Sigmoid colon (tissue), 7 donors: ENCODE measurements around the gene UBAP1. TPM values are rescaled to one million over a fixed set of nuclear protein-coding genes. Genes with fewer than 3 reads are reported as not detected.
A peak's percentile ranks its signal among the peaks of the same experiment; 100 is the strongest.
"Not testable (repeated sequence)": the region's sequence is repeated elsewhere in the genome, so short reads cannot be mapped to it uniquely, and the experiment has no call there.

ENCODE experiments used
- DNase-seq: peaks from one replicate; pipeline ENCODE4 v3.0.0-alpha.2; 2019
- H3K27ac ChIP-seq, 4 donors: fragments of 200-600 bp; sonication (generic); one replicate each; pipeline ENCODE4 v1.5.1; 2016 to 2019; ENCODE audit warnings: mild to moderate bottlenecking in 1 of 4
- H3K27me3 ChIP-seq, 3 donors: fragments of 200-600 bp; sonication (generic); one replicate each; pipeline ENCODE4 v1.5.1; 2019; ENCODE audit warnings: mild to moderate bottlenecking in 1 of 3
- H3K36me3 ChIP-seq, 4 donors: fragments of 200-600 bp; sonication (generic); one replicate each; pipeline ENCODE4 v1.5.1; 2016 to 2019
- H3K4me1 ChIP-seq, 4 donors: fragments of 200-600 bp; sonication (generic); one replicate each; pipeline ENCODE4 v1.5.1; 2017 to 2019
- H3K4me3 ChIP-seq, 4 donors: fragments of 200-600 bp; sonication (generic); one replicate each; pipeline ENCODE4 v1.5.1; 2017 to 2019; ENCODE audit warnings: mild to moderate bottlenecking in 2 of 4, moderate library complexity in 1 of 4
- H3K9me3 ChIP-seq, 4 donors: fragments of 200-600 bp in 3 of 4; sonication (generic) in 3 of 4; one replicate each; pipeline versions ENCODE4 v1.5.1 to v1.6.1; 2013 to 2019
- EP300 ChIP-seq, 4 donors: sonication (generic); formaldehyde crosslinking; IDR thresholded peaks; one replicate each; pipeline ENCODE4 v1.6.1; 2017; ENCODE audit warnings: antibody characterized with exemption in 4 of 4
- POLR2A ChIP-seq, 2 donors: fragments of 450-650 bp; IDR thresholded peaks; one replicate each; pipeline ENCODE4 v1.6.1; 2016; ENCODE audit warnings: antibody characterized with exemption in 2 of 2, mild to moderate bottlenecking in 2 of 2, moderate library complexity in 2 of 2
- POLR2AphosphoS5 ChIP-seq, 4 donors: sonication (generic); formaldehyde crosslinking; IDR thresholded peaks; one replicate each; pipeline ENCODE4 v1.6.1; 2017; ENCODE audit warnings: antibody characterized with exemption in 4 of 4
- WGBS, 2 donors: extraction: QIAGEN DNeasy Blood & Tissue Kit; methylation state at CpG; one replicate each; pipeline ENCODE4 v1.1.7; 2013; 5-methylcytosine and 5-hydroxymethylcytosine counted together
- intact Hi-C: fragments of 100-400 bp; cut with DNase I; formaldehyde crosslinking; loops from one replicate; pipeline ENCODE4 v1.15.1; 2023
- polyA plus RNA-seq, 3 donors: library from polyadenylated mRNA; stranded (reverse); fragments of 200-250 nt; gene quantifications; one replicate each; pipeline ENCODE4 v1.2.3, GENCODE V29; 2013
- total RNA-seq, 4 donors: library from RNA; depleted of rRNA; stranded (reverse); fragments of >200 nt; gene quantifications; one replicate each; pipeline ENCODE4 v1.1.0, GENCODE V29; 2016
- TF ChIP-seq, protein P1 (sequence below), 4 experiments: fragments of 450-650 bp in 3 of 4; fragments of 200-600 bp in 1 of 4; IDR thresholded peaks; one replicate each; pipeline ENCODE4 v1.5.1; 2016 to 2019; ENCODE audit warnings: antibody characterized with exemption in 4 of 4, mild to moderate bottlenecking in 3 of 4, moderate library complexity in 2 of 4
- donor health status: healthy with polysubstance abuse.
- donor health status: Bipolar disorder and iron deficiency.
- donor health status: healthy.

Gene UBAP1
- 10 to 100 TPM; 42.5 to 52.7 (median 44.3) TPM for total RNA-seq
- 10 to 100 TPM; 32.8 to 42.5 (median 34.8) TPM for polyA plus RNA-seq

- peak within 1 kb of the TSS; percentile 92 to 96 (median 94) for H3K27ac ChIP-seq
- H3K4me1 ChIP-seq: peaks cover 0 to 18% (median 11%) of the 10 kb centered on the region in 4 donors
- intact Hi-C loops: loop anchor here (2.0 to 5.0 kb wide), 5 partner anchors 52 to 202 kb away; partner anchors contain the start of genes DCAF12, KIF24, NUDT2 and UBAP2
- peak within 1 kb of the TSS; percentile 71 to 92 (median 84) for H3K4me3 ChIP-seq
- WGBS, 2 donors: 0 to 1% methylated on average over 48 of the region's 48 CpGs
- no peaks in the 10 kb centered on the region for H3K9me3 ChIP-seq
- DNase-seq: peak; percentile 99
- no peak for TF ChIP-seq EP300 (IDR thresholded peaks at IDR 0.05)
- TF ChIP-seq POLR2AphosphoS5 (IDR thresholded peaks at IDR 0.05): peak; percentile 90 to 97 (median 94)
- peak; percentile 81 to 82 for TF ChIP-seq POLR2A (IDR thresholded peaks at IDR 0.05)
- TF ChIP-seq, protein P1, sequence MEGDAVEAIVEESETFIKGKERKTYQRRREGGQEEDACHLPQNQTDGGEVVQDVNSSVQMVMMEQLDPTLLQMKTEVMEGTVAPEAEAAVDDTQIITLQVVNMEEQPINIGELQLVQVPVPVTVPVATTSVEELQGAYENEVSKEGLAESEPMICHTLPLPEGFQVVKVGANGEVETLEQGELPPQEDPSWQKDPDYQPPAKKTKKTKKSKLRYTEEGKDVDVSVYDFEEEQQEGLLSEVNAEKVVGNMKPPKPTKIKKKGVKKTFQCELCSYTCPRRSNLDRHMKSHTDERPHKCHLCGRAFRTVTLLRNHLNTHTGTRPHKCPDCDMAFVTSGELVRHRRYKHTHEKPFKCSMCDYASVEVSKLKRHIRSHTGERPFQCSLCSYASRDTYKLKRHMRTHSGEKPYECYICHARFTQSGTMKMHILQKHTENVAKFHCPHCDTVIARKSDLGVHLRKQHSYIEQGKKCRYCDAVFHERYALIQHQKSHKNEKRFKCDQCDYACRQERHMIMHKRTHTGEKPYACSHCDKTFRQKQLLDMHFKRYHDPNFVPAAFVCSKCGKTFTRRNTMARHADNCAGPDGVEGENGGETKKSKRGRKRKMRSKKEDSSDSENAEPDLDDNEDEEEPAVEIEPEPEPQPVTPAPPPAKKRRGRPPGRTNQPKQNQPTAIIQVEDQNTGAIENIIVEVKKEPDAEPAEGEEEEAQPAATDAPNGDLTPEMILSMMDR (IDR thresholded peaks at IDR 0.05): peak in 1 of 4 experiments; percentile 11
- no peaks in the 10 kb centered on the region for H3K27me3 ChIP-seq
- no peaks in the 10 kb centered on the region for H3K36me3 ChIP-seq
Observed at GRCh38 chr9:34178436-34179212, at the start of gene UBAP1. Gene UBAP1, plus strand, starts transcription at chr9:34179043. Its CDS starts 41,872 bp downstream, at chr9:34220915.

DNA sequence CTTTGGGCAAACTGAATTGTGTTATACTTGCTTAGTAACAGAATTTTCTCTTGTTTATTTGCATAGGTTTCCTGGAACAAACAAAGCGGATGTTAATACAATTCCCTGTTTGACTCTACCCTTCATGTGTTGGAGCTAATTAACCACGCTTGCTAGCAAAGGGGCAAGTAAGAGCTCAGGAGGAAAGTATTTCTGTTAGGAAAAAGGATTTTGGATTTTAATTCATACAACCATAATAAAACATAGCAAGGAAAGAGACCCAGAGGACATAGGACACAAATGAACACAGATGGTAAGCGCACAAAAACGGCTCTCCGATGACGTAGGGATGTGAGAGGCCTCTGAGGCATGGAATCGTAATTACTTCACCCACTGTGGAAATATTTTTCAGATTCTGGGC is 47.3 kb upstream of the UBAP1 start:
- DNase-seq: no peak
- TF ChIP-seq POLR2AphosphoS5 (IDR thresholded peaks at IDR 0.05) (no peak), POLR2A (IDR thresholded peaks at IDR 0.05) (no peak), EP300 (IDR thresholded peaks at IDR 0.05) (no peak)
- TF ChIP-seq, protein P1 (IDR thresholded peaks at IDR 0.05): no peak
- 94 to 97% methylated on average over 7 of the region's 7 CpGs for WGBS, 2 donors
- Histone ChIP-seq H3K9me3 (no peaks in the 10 kb centered on the region), H3K4me1 (peaks cover 0 to 7% (median 4%) of the 10 kb centered on the region in 4 donors), H3K27ac (no peak overlapping the region), H3K27me3 (no peaks in the 10 kb centered on the region), H3K4me3 (no peak overlapping the region), H3K36me3 (no peaks in the 10 kb centered on the region)
- intact Hi-C loops: no loop called here

DNA sequence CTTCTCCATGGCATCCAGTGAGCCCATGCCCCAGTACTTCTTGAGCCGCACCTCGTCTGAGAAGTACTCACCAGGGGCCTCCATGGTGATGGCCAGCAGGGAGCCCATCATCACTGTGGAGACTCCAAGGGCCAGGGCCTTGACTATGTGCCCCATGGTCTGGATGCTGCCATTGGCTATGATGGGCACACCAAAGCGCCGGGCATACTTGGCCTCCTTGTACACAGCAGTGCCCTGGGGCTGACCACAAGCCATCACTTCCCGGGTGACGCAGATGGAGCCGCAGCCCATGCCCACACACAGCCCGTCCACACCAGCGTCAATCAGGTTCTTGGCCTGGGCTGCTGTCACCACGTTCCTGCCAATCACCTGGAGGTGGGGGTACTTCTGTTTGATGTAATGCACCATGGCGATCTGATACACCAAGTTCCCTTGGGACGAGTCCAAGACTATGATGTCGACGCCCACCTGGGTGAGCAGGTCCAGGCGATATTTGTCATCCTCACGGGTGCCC is 45.4 kb upstream of the UBAP1 start:
- H3K27ac ChIP-seq: no peak overlapping the region
- WGBS, 2 donors: 89 to 96% methylated on average over 16 of the region's 16 CpGs
- H3K9me3 ChIP-seq: no peaks in the 10 kb centered on the region
- H3K4me1 ChIP-seq: no peaks in the 10 kb centered on the region
- H3K27me3 ChIP-seq: no peaks in the 10 kb centered on the region
- DNase-seq: no peak
- H3K4me3 ChIP-seq: no peak overlapping the region
- no peaks in the 10 kb centered on the region for H3K36me3 ChIP-seq
- TF ChIP-seq POLR2AphosphoS5 (IDR thresholded peaks at IDR 0.05) (no peak), POLR2A (IDR thresholded peaks at IDR 0.05) (no peak), EP300 (IDR thresholded peaks at IDR 0.05) (no peak)
- TF ChIP-seq, protein P1 (IDR thresholded peaks at IDR 0.05): no peak
- intact Hi-C loops: no loop called here

GRCh38 chr9:34134521-34134920 is 44.3 kb upstream of the UBAP1 start:
- Histone ChIP-seq H3K4me3 (no peak overlapping the region), H3K4me1 (no peaks in the 10 kb centered on the region), H3K36me3 (no peaks in the 10 kb centered on the region), H3K9me3 (no peaks in the 10 kb centered on the region), H3K27ac (no peak overlapping the region), H3K27me3 (no peaks in the 10 kb centered on the region)
- intact Hi-C loops: no loop called here
- no peak for TF ChIP-seq POLR2AphosphoS5 (IDR thresholded peaks at IDR 0.05)
- no peak for TF ChIP-seq EP300 (IDR thresholded peaks at IDR 0.05)
- no peak for DNase-seq
- WGBS, 2 donors: 95 to 97% methylated on average over 30 of the region's 30 CpGs

GRCh38 chr9:34138644-34139043 is 40.2 kb upstream of the UBAP1 start:
- H3K4me3 ChIP-seq, H3K27ac ChIP-seq, intact Hi-C loops, H3K36me3 ChIP-seq, H3K9me3 ChIP-seq, H3K27me3 ChIP-seq, H3K4me1 ChIP-seq, DNase-seq: not testable (repeated sequence)
- WGBS, 2 donors: 67 to 75% methylated on average over 1 of the region's 1 CpG
